Nephron progenitor cell (in vitro differentiated cells): Measurements from ENCODE around the gene AGAP1.
A peak's percentile ranks its signal among the peaks of the same experiment; 100 is the strongest.

Source experiments
- DNase-seq: peaks from one replicate; pipeline ENCODE4 v3.0.0; 2021
- H3K27ac Mint-ChIP-seq: 2 replicates; pipeline ENCODE4 v1.8.0; 2021; ENCODE audit warnings: mild to moderate bottlenecking, moderate library complexity, mixed read lengths
- H3K27me3 Mint-ChIP-seq: 2 replicates; pipeline ENCODE4 v1.8.0; 2021; ENCODE audit warnings: mild to moderate bottlenecking, low read depth, mixed read lengths; ENCODE audit not compliant: poor library complexity
- H3K36me3 Mint-ChIP-seq: 2 replicates; pipeline ENCODE4 v1.8.0; 2021; ENCODE audit warnings: low read depth, mixed read lengths
- H3K4me1 Mint-ChIP-seq: 2 replicates; pipeline ENCODE4 v1.8.0; 2021; ENCODE audit warnings: mixed read lengths
- H3K4me3 Mint-ChIP-seq: 2 replicates; pipeline ENCODE4 v1.8.0; 2021; ENCODE audit warnings: mild to moderate bottlenecking, moderate library complexity, mixed read lengths
- H3K9me3 Mint-ChIP-seq: 2 replicates; pipeline ENCODE4 v1.8.0; 2021; ENCODE audit warnings: mild to moderate bottlenecking, moderate library complexity, mixed read lengths
- TF ChIP-seq, protein P1 (sequence below): fragments of 200-600 bp; sonication (generic); IDR thresholded peaks from 2 replicates; pipeline ENCODE4 v1.5.0; 2021; ENCODE audit warnings: antibody characterized with exemption

The AGAP1 gene

GRCh38 chr2:235703711-235704295 lies 210.0 kb downstream of the AGAP1 start:
- peaks cover 3% of the 10 kb centered on the region for H3K36me3 Mint-ChIP-seq
- H3K27me3 Mint-ChIP-seq, result peaks cover 5% of the 10 kb centered on the region
- no peak for DNase-seq
- H3K9me3 Mint-ChIP-seq, result peaks cover under 1% of the 10 kb centered on the region
- TF ChIP-seq, protein P1, sequence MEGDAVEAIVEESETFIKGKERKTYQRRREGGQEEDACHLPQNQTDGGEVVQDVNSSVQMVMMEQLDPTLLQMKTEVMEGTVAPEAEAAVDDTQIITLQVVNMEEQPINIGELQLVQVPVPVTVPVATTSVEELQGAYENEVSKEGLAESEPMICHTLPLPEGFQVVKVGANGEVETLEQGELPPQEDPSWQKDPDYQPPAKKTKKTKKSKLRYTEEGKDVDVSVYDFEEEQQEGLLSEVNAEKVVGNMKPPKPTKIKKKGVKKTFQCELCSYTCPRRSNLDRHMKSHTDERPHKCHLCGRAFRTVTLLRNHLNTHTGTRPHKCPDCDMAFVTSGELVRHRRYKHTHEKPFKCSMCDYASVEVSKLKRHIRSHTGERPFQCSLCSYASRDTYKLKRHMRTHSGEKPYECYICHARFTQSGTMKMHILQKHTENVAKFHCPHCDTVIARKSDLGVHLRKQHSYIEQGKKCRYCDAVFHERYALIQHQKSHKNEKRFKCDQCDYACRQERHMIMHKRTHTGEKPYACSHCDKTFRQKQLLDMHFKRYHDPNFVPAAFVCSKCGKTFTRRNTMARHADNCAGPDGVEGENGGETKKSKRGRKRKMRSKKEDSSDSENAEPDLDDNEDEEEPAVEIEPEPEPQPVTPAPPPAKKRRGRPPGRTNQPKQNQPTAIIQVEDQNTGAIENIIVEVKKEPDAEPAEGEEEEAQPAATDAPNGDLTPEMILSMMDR, result no peak
- no peak overlapping the region for H3K4me3 Mint-ChIP-seq
- no peak overlapping the region for H3K27ac Mint-ChIP-seq
- peaks cover 18% of the 10 kb centered on the region for H3K4me1 Mint-ChIP-seq

DNA sequence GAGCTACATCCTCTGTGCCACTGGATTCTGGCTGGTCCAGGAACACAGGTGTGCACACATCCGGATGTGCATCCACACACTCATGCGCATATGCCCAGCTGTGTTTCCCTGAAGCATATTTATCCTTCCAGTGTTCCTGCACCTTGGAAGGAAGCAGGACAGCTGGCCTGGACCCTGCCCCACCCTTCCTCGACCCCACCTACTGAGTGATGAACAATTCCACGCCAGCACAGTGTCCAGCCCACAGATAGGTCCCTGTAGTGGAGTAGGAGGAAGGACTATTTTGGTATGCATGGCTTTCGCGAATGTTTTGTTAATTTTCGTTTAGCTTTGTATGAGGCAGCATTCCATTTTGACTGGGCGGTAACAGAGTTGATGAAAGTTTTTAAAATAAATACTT lies 211.5 kb downstream of the AGAP1 start:
- no peak overlapping the region for H3K27ac Mint-ChIP-seq
- peaks cover 13% of the 10 kb centered on the region for H3K4me1 Mint-ChIP-seq
- H3K27me3 Mint-ChIP-seq, result no peaks in the 10 kb centered on the region
- DNase-seq, result no peak
- TF ChIP-seq, protein P1, result no peak
- peaks cover 18% of the 10 kb centered on the region for H3K36me3 Mint-ChIP-seq
- H3K4me3 Mint-ChIP-seq, result no peak overlapping the region
- no peaks in the 10 kb centered on the region for H3K9me3 Mint-ChIP-seq

GRCh38 chr2:235706506-235706905 lies 212.7 kb downstream of the AGAP1 start:
- peaks cover 25% of the 10 kb centered on the region for H3K36me3 Mint-ChIP-seq
- H3K9me3 Mint-ChIP-seq, result no peaks in the 10 kb centered on the region
- H3K27me3 Mint-ChIP-seq, result no peaks in the 10 kb centered on the region
- H3K4me1 Mint-ChIP-seq, result peaks cover 16% of the 10 kb centered on the region
- no peak for DNase-seq
- TF ChIP-seq, protein P1, result no peak
- H3K4me3 Mint-ChIP-seq, result no peak overlapping the region
- H3K27ac Mint-ChIP-seq, result no peak overlapping the region

DNA sequence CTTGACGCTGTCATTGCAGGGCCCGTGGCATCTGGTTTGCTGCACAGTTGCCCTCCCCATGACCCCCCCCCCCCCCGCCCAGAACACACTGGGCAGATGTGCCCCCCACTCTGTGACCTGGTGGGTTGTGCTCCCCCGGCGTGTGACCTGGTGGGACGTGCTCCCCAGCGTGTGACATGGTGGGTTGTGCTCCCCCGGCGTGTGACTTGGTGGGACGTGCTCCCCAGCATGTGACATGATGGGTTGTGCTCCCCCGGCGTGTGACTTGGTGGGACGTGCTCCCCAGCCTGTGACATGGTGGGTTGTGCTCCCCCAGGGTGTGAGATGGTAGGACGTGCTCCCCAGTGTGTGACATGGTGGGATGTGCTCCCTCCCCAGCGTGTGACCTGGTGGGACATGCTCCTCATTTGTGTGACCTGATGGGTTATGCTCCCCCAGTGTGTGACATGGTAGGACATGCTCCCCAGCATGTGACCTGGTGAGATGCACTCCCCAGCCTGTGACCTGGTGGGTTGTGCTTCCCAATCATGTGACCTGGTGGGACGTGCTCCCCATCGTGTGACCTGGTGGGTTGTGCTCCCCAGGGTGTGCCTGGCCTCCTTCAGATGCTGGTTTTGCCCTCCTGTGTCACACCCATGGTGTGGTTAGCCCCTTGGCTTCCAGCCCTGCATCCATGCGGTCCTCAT lies 213.7 kb downstream of the AGAP1 start:
- H3K27ac Mint-ChIP-seq, result no peak overlapping the region

DNA sequence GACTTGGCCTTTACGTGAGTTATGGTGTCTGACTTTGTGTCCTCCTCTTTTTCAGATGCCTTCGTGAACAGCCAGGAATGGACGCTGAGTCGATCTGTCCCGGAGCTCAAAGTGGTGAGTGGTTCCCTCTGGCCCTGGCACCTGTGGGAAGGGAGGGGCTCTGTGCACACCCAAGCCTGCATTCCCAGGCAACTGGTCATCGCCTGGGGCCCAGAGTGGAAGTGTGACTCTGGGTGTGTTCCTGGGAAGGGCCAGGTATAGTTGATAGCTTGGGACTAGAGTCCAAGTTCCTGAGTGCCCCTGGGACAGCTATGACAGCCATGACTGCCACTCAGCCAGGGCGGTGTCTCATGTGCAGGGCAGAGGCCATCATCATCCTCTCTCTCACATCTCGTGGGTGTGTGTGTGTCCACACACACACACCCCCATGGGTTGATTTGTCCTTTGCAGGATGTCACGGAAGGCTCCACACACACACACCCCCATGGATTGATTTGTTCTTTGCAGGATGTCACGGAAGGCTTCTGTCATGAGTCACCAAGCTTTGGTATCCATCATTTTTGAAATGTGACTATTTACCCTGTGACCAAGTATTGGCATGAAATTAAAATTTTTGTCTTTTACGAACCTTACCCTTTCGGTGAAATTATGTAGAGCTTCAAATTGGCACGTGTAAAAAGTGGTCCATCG lies 215.4 kb downstream of the AGAP1 start:
- peaks cover 34% of the 10 kb centered on the region for H3K36me3 Mint-ChIP-seq
- no peaks in the 10 kb centered on the region for H3K27me3 Mint-ChIP-seq
- H3K4me1 Mint-ChIP-seq, result peaks cover 23% of the 10 kb centered on the region
- no peak for DNase-seq
- H3K9me3 Mint-ChIP-seq, result no peaks in the 10 kb centered on the region
- no peak overlapping the region for H3K4me3 Mint-ChIP-seq
- TF ChIP-seq, protein P1, result no peak
- H3K27ac Mint-ChIP-seq, result peak overlapping the region; percentile 49

More for the DNA sequence above, 213.7 kb downstream of the AGAP1 start:
- Mint-ChIP-seq H3K27me3 (no peaks in the 10 kb centered on the region), H3K4me3 (no peak overlapping the region), H3K9me3 (no peaks in the 10 kb centered on the region), H3K4me1 (peaks cover 10% of the 10 kb centered on the region), H3K36me3 (peaks cover 26% of the 10 kb centered on the region)
- TF ChIP-seq, protein P1, result no peak
- DNase-seq, result no peak
